Mucosa of descending colon (tissue), 3 donors: ENCODE data around the gene MACF1. TPM values are rescaled to one million over a fixed set of nuclear protein-coding genes. Genes with fewer than 3 reads are reported as not detected.
"Not testable (repeated sequence)": the region's sequence is repeated elsewhere in the genome, so short reads cannot be mapped to it uniquely, and the experiment has no call there.

Experiments used
- ATAC-seq: fragments of 200-7000 bp; cut with Tn5 transposase; one replicate; pipeline ENCODE4 v1.9.1; 2020; ENCODE audit warnings: mild to moderate bottlenecking, moderate library complexity
- DNase-seq, 3 donors: peaks; one replicate each; pipeline ENCODE4 v3.0.0-alpha.2; 2020
- H3K36me3 ChIP-seq: fragments of 200-600 bp; one replicate; pipeline ENCODE4 v1.8.0; 2021; ENCODE audit warnings: low read depth, mild to moderate bottlenecking
- H3K4me1 ChIP-seq: fragments of 200-600 bp; one replicate; pipeline ENCODE4 v1.8.0; 2021; ENCODE audit warnings: low read depth, mild to moderate bottlenecking
- H3K4me3 ChIP-seq: fragments of 200-600 bp; one replicate; pipeline ENCODE4 v1.8.0; 2021; ENCODE audit warnings: mild to moderate bottlenecking
- H3K9me3 ChIP-seq: fragments of 200-600 bp; one replicate; pipeline ENCODE4 v1.8.0; 2021; ENCODE audit warnings: mild to moderate bottlenecking
- CTCF ChIP-seq: fragments of 200-600 bp; IDR thresholded peaks from one replicate; pipeline ENCODE4 v1.8.0; 2022; ENCODE audit warnings: antibody characterized with exemption, mild to moderate bottlenecking
- intact Hi-C, 2 donors: fragments of 100-400 bp; cut with DNase I in 1 of 2; cut with micrococcal nuclease in 1 of 2; formaldehyde crosslinking; loops; one replicate each; pipeline versions ENCODE4 v1.11.0 to v1.11.1; 2022; cut with DNase I, micrococcal nuclease
- total RNA-seq, 3 donors: library from RNA; stranded (reverse); fragmentation: NEBNext Ultra II Directional in 2 of 3; extraction: Animal tissue kit (Norgen Biotek cat#: 25700) in 2 of 3; gene quantifications; one replicate each; pipeline versions ENCODE4 v1.2.1 to v1.2.4, GENCODE V29; 2021 to 2023
- donor health status: DM: no; HTN: no; CAD: no; lungs with moderate emphysema.
- donor health status: DM: no; HTN: no; CAD: no.
- donor health status: DM: no; HTN: yes; CAD: no.

The MACF1 gene
- total RNA-seq, 3 donors from 2014 or later, result 146 to 362 (median 156) TPM

DNA sequence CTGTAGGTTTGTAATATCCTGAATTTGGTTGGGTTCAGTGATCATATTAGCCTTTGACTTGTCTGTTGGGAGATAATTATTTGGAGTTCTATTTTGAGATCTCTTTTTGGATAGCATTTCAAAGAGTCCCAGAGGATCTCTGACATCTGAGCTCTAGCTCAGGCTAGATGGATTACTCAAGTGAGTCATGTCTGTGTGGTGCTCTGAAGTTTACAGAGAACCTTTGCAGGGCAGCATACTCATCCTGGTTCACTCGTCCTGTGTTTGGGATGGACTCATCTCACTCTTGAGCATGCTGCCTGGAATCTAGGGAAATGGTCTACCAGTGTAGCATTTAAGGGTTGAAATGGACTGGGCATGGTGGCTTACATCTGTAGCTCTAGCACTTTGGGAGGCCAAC is 257.6 kb downstream of the MACF1 start:
- Histone ChIP-seq H3K4me1 (no peaks in the 10 kb centered on the region), H3K4me3 (no peak overlapping the region), H3K36me3 (peaks cover 13% of the 10 kb centered on the region), H3K9me3 (no peaks in the 10 kb centered on the region)
- TF ChIP-seq CTCF, result no peak
- intact Hi-C loops, result no loop called here
- no peak for ATAC-seq
- no peak for DNase-seq

- Histone ChIP-seq H3K9me3 (no peaks in the 10 kb centered on the region), H3K4me3 (no peak overlapping the region), H3K4me1 (no peaks in the 10 kb centered on the region), H3K36me3 (peaks cover 5% of the 10 kb centered on the region)
- intact Hi-C loops, result no loop called here
- no peak for TF ChIP-seq CTCF
- DNase-seq (no peak), ATAC-seq (no peak)
These were observed 262.1 kb downstream of the MACF1 start for GRCh38 chr1:39466413-39467107.

- H3K4me1 ChIP-seq, H3K9me3 ChIP-seq, H3K4me3 ChIP-seq, intact Hi-C loops, DNase-seq, H3K36me3 ChIP-seq, ATAC-seq: not testable (repeated sequence)
These were observed 262.7 kb downstream of the MACF1 start for GRCh38 chr1:39467108-39467720.

GRCh38 chr1:39469150-39469549 is 264.7 kb downstream of the MACF1 start:
- intact Hi-C loops, result no loop called here
- TF ChIP-seq CTCF, result no peak
- no peak for DNase-seq
- H3K36me3 ChIP-seq, result no peaks in the 10 kb centered on the region
- no peaks in the 10 kb centered on the region for H3K4me1 ChIP-seq
- H3K4me3 ChIP-seq, result no peak overlapping the region
- no peaks in the 10 kb centered on the region for H3K9me3 ChIP-seq
- no peak for ATAC-seq

- H3K36me3 ChIP-seq, result no peaks in the 10 kb centered on the region
These were observed 265.5 kb downstream of the MACF1 start for GRCh38 chr1:39470040-39470439.

More at GRCh38 chr1:39470040-39470439, 265.5 kb downstream of the MACF1 start:
- no peaks in the 10 kb centered on the region for H3K4me1 ChIP-seq
- no peak for ATAC-seq
- intact Hi-C loops, result no loop called here
- no peaks in the 10 kb centered on the region for H3K9me3 ChIP-seq
- TF ChIP-seq CTCF, result no peak
- DNase-seq, result no peak
- H3K4me3 ChIP-seq, result no peak overlapping the region
